ENCODE data around the gene NEUROG3. TPM values are rescaled to one million over a fixed set of nuclear protein-coding genes. Genes with fewer than 3 reads are reported as not detected.

The NEUROG3 gene
- total and polyA plus RNA-seq, 2 donors (not counting 1 experiment from before 2014, with no cell fraction given), result not detected

- Histone ChIP-seq H4K20me1 (ENCODE audit: control insufficient read depth, extremely low read depth, insufficient read depth, low read length) (no peaks in the 10 kb centered on the region), H2AFZ (ENCODE audit: low read length) (no peak overlapping the region), H3K9me3 (ENCODE audit: control insufficient read depth, insufficient read depth, low read depth, low read length) (no peaks in the 10 kb centered on the region), H3K79me2 (ENCODE audit: control insufficient read depth, insufficient read depth, low read length) (no peaks in the 10 kb centered on the region), H3K27ac (ENCODE audit: insufficient read depth, low read length) (no peak overlapping the region), H3K4me2 (ENCODE audit: extremely low read depth, insufficient read depth, low read length) (no peak overlapping the region), H3K36me3 (ENCODE audit: control insufficient read depth, insufficient read depth, low read length) (no peaks in the 10 kb centered on the region), H3K4me1 (ENCODE audit: control insufficient read depth, extremely low read depth, insufficient read depth, low read length) (no peaks in the 10 kb centered on the region), H3K4me3 (replicated peaks in 1 of 4; ENCODE audit: control extremely low read depth in 1 of 4, insufficient read depth in 1 of 4, low read depth in 3 of 4, low read length in 4 of 4) (no peak overlapping the region), H3K9ac (ENCODE audit: insufficient read depth, low read length) (no peak overlapping the region), H3K27me3 (ENCODE audit: control insufficient read depth, insufficient read depth, low read length) (peaks cover 72% of the 10 kb centered on the region)
- no peak for TF ChIP-seq EZH2 (IDR thresholded peaks at IDR 0.05; ENCODE audit: low read length, missing control alignments)
- TF ChIP-seq, protein P1, sequence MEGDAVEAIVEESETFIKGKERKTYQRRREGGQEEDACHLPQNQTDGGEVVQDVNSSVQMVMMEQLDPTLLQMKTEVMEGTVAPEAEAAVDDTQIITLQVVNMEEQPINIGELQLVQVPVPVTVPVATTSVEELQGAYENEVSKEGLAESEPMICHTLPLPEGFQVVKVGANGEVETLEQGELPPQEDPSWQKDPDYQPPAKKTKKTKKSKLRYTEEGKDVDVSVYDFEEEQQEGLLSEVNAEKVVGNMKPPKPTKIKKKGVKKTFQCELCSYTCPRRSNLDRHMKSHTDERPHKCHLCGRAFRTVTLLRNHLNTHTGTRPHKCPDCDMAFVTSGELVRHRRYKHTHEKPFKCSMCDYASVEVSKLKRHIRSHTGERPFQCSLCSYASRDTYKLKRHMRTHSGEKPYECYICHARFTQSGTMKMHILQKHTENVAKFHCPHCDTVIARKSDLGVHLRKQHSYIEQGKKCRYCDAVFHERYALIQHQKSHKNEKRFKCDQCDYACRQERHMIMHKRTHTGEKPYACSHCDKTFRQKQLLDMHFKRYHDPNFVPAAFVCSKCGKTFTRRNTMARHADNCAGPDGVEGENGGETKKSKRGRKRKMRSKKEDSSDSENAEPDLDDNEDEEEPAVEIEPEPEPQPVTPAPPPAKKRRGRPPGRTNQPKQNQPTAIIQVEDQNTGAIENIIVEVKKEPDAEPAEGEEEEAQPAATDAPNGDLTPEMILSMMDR (conservative IDR thresholded peaks at IDR 0.05 in 1 of 2, IDR thresholded peaks at IDR 0.05 in 1 of 2; ENCODE audit: low read depth in 1 of 2, low read length in 2 of 2), result no peak
- DNase-seq (ENCODE audit: low read depth in 2 of 2), result no peak
These were observed 1.4 kb upstream of the NEUROG3 start for GRCh38 chr10:69574571-69574978.

- Histone ChIP-seq H3K27me3 (ENCODE audit: control insufficient read depth, insufficient read depth, low read length) (peaks cover 77% of the 10 kb centered on the region), H2AFZ (ENCODE audit: low read length) (no peak overlapping the region), H4K20me1 (ENCODE audit: control insufficient read depth, extremely low read depth, insufficient read depth, low read length) (no peaks in the 10 kb centered on the region), H3K36me3 (ENCODE audit: control insufficient read depth, insufficient read depth, low read length) (no peaks in the 10 kb centered on the region), H3K4me2 (ENCODE audit: extremely low read depth, insufficient read depth, low read length) (no peak overlapping the region), H3K4me3 (replicated peaks in 1 of 4; ENCODE audit: control extremely low read depth in 1 of 4, insufficient read depth in 1 of 4, low read depth in 3 of 4, low read length in 4 of 4) (no peak overlapping the region), H3K4me1 (ENCODE audit: control insufficient read depth, extremely low read depth, insufficient read depth, low read length) (no peaks in the 10 kb centered on the region), H3K79me2 (ENCODE audit: control insufficient read depth, insufficient read depth, low read length) (no peaks in the 10 kb centered on the region), H3K9ac (ENCODE audit: insufficient read depth, low read length) (no peak overlapping the region), H3K9me3 (ENCODE audit: control insufficient read depth, insufficient read depth, low read depth, low read length) (no peaks in the 10 kb centered on the region), H3K27ac (ENCODE audit: insufficient read depth, low read length) (no peak overlapping the region)
- TF ChIP-seq, protein P1 (conservative IDR thresholded peaks at IDR 0.05 in 1 of 2, IDR thresholded peaks at IDR 0.05 in 1 of 2; ENCODE audit: low read depth in 1 of 2, low read length in 2 of 2), result no peak
- TF ChIP-seq EZH2 (IDR thresholded peaks at IDR 0.05; ENCODE audit: low read length, missing control alignments), result peak; percentile 83
- DNase-seq (ENCODE audit: low read depth in 2 of 2), result peak in 1 of 2 donors; percentile 5
These were observed 815 bp downstream of the NEUROG3 start for GRCh38 chr10:69572159-69573055.

DNA sequence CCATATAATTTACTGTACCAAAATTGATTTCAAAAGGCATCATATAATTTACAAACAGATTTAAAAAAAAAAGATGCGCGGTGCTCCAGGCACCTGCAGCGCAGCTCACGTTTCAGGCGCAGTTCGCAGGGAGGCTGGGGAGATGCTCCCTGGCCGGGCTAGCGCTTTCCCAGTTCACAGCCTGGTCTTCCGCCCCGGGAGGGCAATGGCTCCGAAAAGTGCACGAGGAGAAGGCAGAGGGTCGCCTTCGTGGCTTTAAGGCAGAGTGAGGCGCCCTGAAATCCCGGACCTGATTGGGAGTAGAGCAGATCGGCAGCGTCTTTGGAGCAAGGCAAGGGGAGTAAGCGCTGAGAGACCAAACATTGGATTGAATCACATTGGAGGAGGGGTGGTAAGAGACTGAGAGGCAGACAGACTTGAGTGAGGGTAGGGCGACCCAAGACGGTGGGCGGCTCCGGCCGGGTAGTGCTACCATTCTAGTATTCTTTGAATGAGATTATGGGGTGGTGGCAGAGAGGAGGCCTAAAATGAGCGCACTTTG lies 1.5 kb downstream of the NEUROG3 start:
- Histone ChIP-seq H3K9me3 (ENCODE audit: control insufficient read depth, insufficient read depth, low read depth, low read length) (no peaks in the 10 kb centered on the region), H3K4me3 (replicated peaks in 1 of 4; ENCODE audit: control extremely low read depth in 1 of 4, insufficient read depth in 1 of 4, low read depth in 3 of 4, low read length in 4 of 4) (no peak overlapping the region), H3K27ac (ENCODE audit: insufficient read depth, low read length) (no peak overlapping the region), H3K36me3 (ENCODE audit: control insufficient read depth, insufficient read depth, low read length) (no peaks in the 10 kb centered on the region), H3K4me1 (ENCODE audit: control insufficient read depth, extremely low read depth, insufficient read depth, low read length) (no peaks in the 10 kb centered on the region), H4K20me1 (ENCODE audit: control insufficient read depth, extremely low read depth, insufficient read depth, low read length) (no peaks in the 10 kb centered on the region), H3K9ac (ENCODE audit: insufficient read depth, low read length) (no peak overlapping the region), H3K27me3 (ENCODE audit: control insufficient read depth, insufficient read depth, low read length) (peaks cover 74% of the 10 kb centered on the region), H2AFZ (ENCODE audit: low read length) (no peak overlapping the region), H3K4me2 (ENCODE audit: extremely low read depth, insufficient read depth, low read length) (no peak overlapping the region), H3K79me2 (ENCODE audit: control insufficient read depth, insufficient read depth, low read length) (no peaks in the 10 kb centered on the region)
- peak; percentile 49 for TF ChIP-seq EZH2 (IDR thresholded peaks at IDR 0.05; ENCODE audit: low read length, missing control alignments)
- TF ChIP-seq, protein P1 (conservative IDR thresholded peaks at IDR 0.05 in 1 of 2, IDR thresholded peaks at IDR 0.05 in 1 of 2; ENCODE audit: low read depth in 1 of 2, low read length in 2 of 2), result no peak
- no peak for DNase-seq (ENCODE audit: low read depth in 2 of 2)

All from fibroblast of lung (primary cell).